HG02798 (cell line): ENCODE measurements around the gene OR52K1.
"Not testable (repeated sequence)": the region's sequence is repeated elsewhere in the genome, so short reads cannot be mapped to it uniquely, and the experiment has no call there.

ENCODE experiments used
- ATAC-seq: cut with Tn5 transposase; IDR thresholded peaks from one replicate; pipeline ENCODE4 v1.9.1; 2021; ENCODE audit warnings: mild to moderate bottlenecking; ENCODE audit not compliant: unreplicated experiment, poor library complexity

The OR52K1 gene

GRCh38 chr11:4484310-4484709 lies 1.9 kb downstream of the OR52K1 start:
- ATAC-seq: no peak

GRCh38 chr11:4491405-4491804 lies 9.0 kb downstream of the OR52K1 start:
- not testable (repeated sequence) for ATAC-seq

- ATAC-seq: no peak
Observed at GRCh38 chr11:4491878-4492606, 9.6 kb downstream of the OR52K1 start.

GRCh38 chr11:4493480-4493818 lies 11.0 kb downstream of the OR52K1 start:
- ATAC-seq: no peak

GRCh38 chr11:4495487-4495886 lies 13.0 kb downstream of the OR52K1 start:
- ATAC-seq: no peak

- ATAC-seq: no peak
Observed at GRCh38 chr11:4495986-4496385, 13.5 kb downstream of the OR52K1 start.

- ATAC-seq: no peak
Observed at GRCh38 chr11:4496557-4497248, 14.3 kb downstream of the OR52K1 start.

GRCh38 chr11:4508886-4509285 lies 26.4 kb downstream of the OR52K1 start:
- ATAC-seq: no peak

- no peak for ATAC-seq
Observed at GRCh38 chr11:4511282-4512245, 29.1 kb downstream of the OR52K1 start.

GRCh38 chr11:4514196-4514595 lies 31.8 kb downstream of the OR52K1 start:
- no peak for ATAC-seq

- no peak for ATAC-seq
Observed at GRCh38 chr11:4522339-4522738, 39.9 kb downstream of the OR52K1 start.

- no peak for ATAC-seq
Observed at GRCh38 chr11:4522752-4523151, 40.3 kb downstream of the OR52K1 start.

- ATAC-seq: no peak
Observed at GRCh38 chr11:4523666-4524065, 41.2 kb downstream of the OR52K1 start.

GRCh38 chr11:4527926-4528325 lies 45.5 kb downstream of the OR52K1 start:
- ATAC-seq: no peak

GRCh38 chr11:4531686-4532085 lies 49.2 kb downstream of the OR52K1 start:
- ATAC-seq: not testable (repeated sequence)

- ATAC-seq: peak; percentile 69
Observed at GRCh38 chr11:4539603-4540219, 57.3 kb downstream of the OR52K1 start.

- ATAC-seq: no peak
Observed at GRCh38 chr11:4541071-4541470, 58.6 kb downstream of the OR52K1 start.
